IMR-90 (cell line): Measurements from ENCODE around the gene SUV39H1.

Experiments used
- CTCF ChIP-seq: conservative IDR thresholded peaks from 2 replicates; pipeline ENCODE4 v1.5.1; 2012; ENCODE audit warnings: mild to moderate bottlenecking, low read depth, low read length, improper control_type of control experiment
- FOS ChIP-seq: fragments of 150-350 bp; IDR thresholded peaks from 2 replicates; pipeline ENCODE4 v1.6.1; 2016; ENCODE audit warnings: low read depth, low read length
- MXI1 ChIP-seq: IDR thresholded peaks from 2 replicates; pipeline ENCODE4 v1.6.1; 2012; ENCODE audit warnings: low read depth, mild to moderate bottlenecking, low read length, moderate library complexity, borderline replicate concordance
- NFE2L2 ChIP-seq: fragments of 150-350 bp; IDR thresholded peaks from 2 replicates; pipeline ENCODE4 v1.6.1; 2016; ENCODE audit warnings: low read depth, mild to moderate bottlenecking, low read length
- POLR2A ChIP-seq: IDR thresholded peaks from 2 replicates; pipeline ENCODE4 v1.6.1; 2012; ENCODE audit warnings: mild to moderate bottlenecking, low read depth, low read length
- RAD21 ChIP-seq: IDR thresholded peaks from 2 replicates; pipeline ENCODE4 v1.6.1; 2012; ENCODE audit warnings: low read length, improper control_type of control experiment
- RFX5 ChIP-seq: IDR thresholded peaks from 2 replicates; pipeline ENCODE4 v1.8.0; 2012; ENCODE audit warnings: low read depth, mild to moderate bottlenecking, low read length, moderate library complexity
- USF2 ChIP-seq: fragments of 150-350 bp; IDR thresholded peaks from 2 replicates; pipeline ENCODE4 v1.6.1; 2017; ENCODE audit warnings: mild to moderate bottlenecking, antibody characterized with exemption, low read length, low read depth

- TF ChIP-seq MXI1, result no peak
- no peak for TF ChIP-seq NFE2L2
- no peak for TF ChIP-seq RAD21
- no peak for TF ChIP-seq CTCF
- TF ChIP-seq USF2, result no peak
- no peak for TF ChIP-seq RFX5
- no peak for TF ChIP-seq POLR2A
- no peak for TF ChIP-seq FOS
These were observed 19.7 kb upstream of the SUV39H1 start for GRCh38 chrX:48676893-48677270.
